GM23338 (cell line): ENCODE data around the gene ADCY7. TPM values are rescaled to one million over a fixed set of nuclear protein-coding genes. Genes with fewer than 3 reads are reported as not detected.

Experiments used
- ATAC-seq: fragments of 200-7000 bp; cut with Tn5 transposase; 3 replicates; pipeline ENCODE4 v1.9.1; 2020
- DNase-seq: peaks from one replicate; pipeline ENCODE4 v3.0.0-alpha.2; 2015; ENCODE audit warnings: low spot score
- H2AFZ ChIP-seq: fragments of 200-600 bp; sonication (generic); 2 replicates; pipeline ENCODE4 v1.8.0; 2016; ENCODE audit warnings: antibody characterized with exemption, mild to moderate bottlenecking, moderate library complexity
- H3F3A ChIP-seq: fragments of 200-600 bp; sonication (generic); replicated peaks from 2 replicates; pipeline ENCODE4 v1.8.0; 2017; ENCODE audit warnings: antibody characterized with exemption, mixed run types, low read depth
- H3K27ac ChIP-seq: fragments of 200-600 bp; sonication (generic); 2 replicates; pipeline ENCODE4 v1.6.1; 2016; ENCODE audit warnings: low read depth
- H3K27me3 ChIP-seq: fragments of 200-600 bp; sonication (generic); 2 replicates; pipeline ENCODE4 v1.8.0; 2016; ENCODE audit warnings: mild to moderate bottlenecking, mixed run types, moderate library complexity; ENCODE audit not compliant: insufficient read depth
- H3K36me3 ChIP-seq: fragments of 200-600 bp; sonication (generic); 2 replicates; pipeline ENCODE4 v1.8.0; 2016; ENCODE audit warnings: mild to moderate bottlenecking; ENCODE audit not compliant: insufficient read depth
- H3K4me1 ChIP-seq: fragments of 200-600 bp; sonication (generic); 2 replicates; pipeline ENCODE4 v1.8.0; 2016; ENCODE audit warnings: mild to moderate bottlenecking, moderate library complexity; ENCODE audit not compliant: insufficient read depth
- H3K4me2 ChIP-seq: fragments of 200-600 bp; sonication (generic); 2 replicates; pipeline ENCODE4 v1.7.1; 2017; ENCODE audit warnings: mixed run types
- H3K4me3 ChIP-seq: fragments of 200-600 bp; sonication (generic); 2 replicates; pipeline ENCODE4 v1.6.1; 2016; ENCODE audit warnings: mixed run types
- H3K79me2 ChIP-seq: fragments of 200-600 bp; sonication (generic); replicated peaks from 2 replicates; pipeline ENCODE4 v1.8.0; 2017; ENCODE audit warnings: mild to moderate bottlenecking; ENCODE audit not compliant: insufficient read depth
- H3K9me2 ChIP-seq: fragments of 200-600 bp; sonication (generic); 2 replicates; pipeline ENCODE4 v1.8.0; 2017; ENCODE audit not compliant: insufficient read depth
- H4K20me1 ChIP-seq: fragments of 200-600 bp; sonication (generic); replicated peaks from 2 replicates; pipeline ENCODE4 v1.8.0; 2017; ENCODE audit warnings: mild to moderate bottlenecking; ENCODE audit not compliant: insufficient read depth
- H3K27ac Mint-ChIP-seq: 2 replicates; pipeline ENCODE4 v1.8.0; 2020; ENCODE audit warnings: inconsistent platforms, mild to moderate bottlenecking, moderate library complexity, mixed read lengths
- H3K27me3 Mint-ChIP-seq: 3 replicates; pipeline ENCODE4 v1.8.0; 2022; ENCODE audit warnings: low read depth, mild to moderate bottlenecking, moderate library complexity, mixed read lengths, inconsistent platforms; ENCODE audit not compliant: insufficient read depth, poor library complexity
- H3K36me3 Mint-ChIP-seq: 3 replicates; pipeline ENCODE4 v1.8.0; 2021; ENCODE audit warnings: low read depth, mild to moderate bottlenecking, inconsistent platforms, moderate library complexity, mixed read lengths
- H3K4me1 Mint-ChIP-seq: 3 replicates; pipeline ENCODE4 v1.8.0; 2020; ENCODE audit warnings: mild to moderate bottlenecking, inconsistent platforms, mixed read lengths
- H3K4me3 Mint-ChIP-seq: 3 replicates; pipeline ENCODE4 v1.8.0; 2021; ENCODE audit warnings: moderate library complexity, mild to moderate bottlenecking, inconsistent platforms, mixed read lengths
- H3K9me3 Mint-ChIP-seq: 3 replicates; pipeline ENCODE4 v1.8.0; 2020; ENCODE audit warnings: moderate library complexity, mild to moderate bottlenecking, inconsistent platforms, mixed read lengths
- CREB1 ChIP-seq: fragments of 250-450 bp; sonication (Bioruptor Pico); IDR thresholded peaks from 2 replicates; pipeline ENCODE4 v1.5.0; 2020; ENCODE audit warnings: low read depth, mild to moderate bottlenecking, moderate library complexity
- ETS1 ChIP-seq: IDR thresholded peaks from 2 replicates; pipeline ENCODE4 v1.6.1; 2016; ENCODE audit warnings: antibody characterized with exemption
- EZH2 ChIP-seq: fragments of 200-600 bp; sonication (generic); IDR thresholded peaks from one replicate; pipeline ENCODE4 v1.8.0; 2017; ENCODE audit warnings: antibody characterized with exemption, mild to moderate bottlenecking, low read depth; ENCODE audit not compliant: unreplicated experiment
- EZH2phosphoT487 ChIP-seq: fragments of 200-600 bp; sonication (generic); IDR thresholded peaks from one replicate; pipeline ENCODE4 v1.8.1; 2018; ENCODE audit warnings: antibody characterized with exemption; ENCODE audit not compliant: unreplicated experiment
- JUNB ChIP-seq: IDR thresholded peaks from one replicate; pipeline ENCODE4 v1.6.1; 2016; ENCODE audit warnings: antibody characterized with exemption; ENCODE audit not compliant: unreplicated experiment
- POLR2AphosphoS5 ChIP-seq: IDR thresholded peaks from 2 replicates; pipeline ENCODE4 v1.6.1; 2016; ENCODE audit warnings: antibody characterized with exemption, low read depth
- STAT1 ChIP-seq: IDR thresholded peaks from one replicate; pipeline ENCODE4 v1.6.1; 2016; ENCODE audit warnings: antibody characterized with exemption; ENCODE audit not compliant: unreplicated experiment
- ZNF114 ChIP-seq: fragments of 250-450 bp; sonication (Bioruptor Pico); IDR thresholded peaks from 2 replicates; pipeline ENCODE4 v1.5.0; 2020; ENCODE audit warnings: mild to moderate bottlenecking, moderate library complexity
- ZNF331 ChIP-seq: fragments of 250-450 bp; sonication (Bioruptor Pico); IDR thresholded peaks from 2 replicates; pipeline ENCODE4 v1.5.0; 2020; ENCODE audit warnings: low read depth, mild to moderate bottlenecking, moderate library complexity
- ZNF462 ChIP-seq: fragments of 250-450 bp; sonication (Bioruptor Pico); IDR thresholded peaks from 2 replicates; pipeline ENCODE4 v1.5.0; 2020; ENCODE audit warnings: mild to moderate bottlenecking, moderate library complexity
- polyA plus RNA-seq: library from polyadenylated mRNA; unstranded; fragments of >200 nt; fragmentation: Nextera tagmentation; extraction: Ambion mirVana; gene quantifications from 2 replicates; pipeline ENCODE4 v1.2.1, GENCODE V29; 2016
- total RNA-seq: library from RNA; depleted of rRNA; stranded (reverse); fragments of >200 nt; shearing (Covaris generic); gene quantifications from 2 replicates; pipeline ENCODE4 v1.2.3, GENCODE V29; 2014

ADCY7 gene
- total and polyA plus RNA-seq, 2 experiments from 2014 or later = 2.4 to 10.5 TPM

- TF ChIP-seq ZNF331 (no peak), EZH2 (no peak), ZNF114 (CRISPR knock-in tag) (no peak), EZH2phosphoT487 (no peak), CREB1 (no peak), ETS1 (no peak)
Observed at GRCh38 chr16:50313596-50314478, 47.5 kb downstream of the ADCY7 start (continued).

- Mint-ChIP-seq H3K27ac (no peak overlapping the region), H3K27me3 (peaks cover 14% of the 10 kb centered on the region), H3K4me1 (no peaks in the 10 kb centered on the region), H3K4me3 (no peak overlapping the region), H3K9me3 (no peaks in the 10 kb centered on the region), H3K36me3 (peaks cover 34% of the 10 kb centered on the region)
- H3K9me2 ChIP-seq = no peaks in the 10 kb centered on the region
- no peak overlapping the region for H3K27ac ChIP-seq
- peaks cover 28% of the 10 kb centered on the region for H3K36me3 ChIP-seq
- H3K4me3 ChIP-seq = no peak overlapping the region
- H4K20me1 ChIP-seq = 0 out of 2 replicates have a peak, but pooled peaks cover 4% of the 10 kb centered on the region
- no peak for DNase-seq
- no peaks in the 10 kb centered on the region for H3K79me2 ChIP-seq
- TF ChIP-seq POLR2AphosphoS5 (no peak), JUNB (no peak), STAT1 (no peak), EZH2phosphoT487 (no peak), ZNF462 (CRISPR knock-in tag) (no peak), CREB1 (no peak)
- H3F3A ChIP-seq = no peaks in the 10 kb centered on the region
- H3K27me3 ChIP-seq = no peaks in the 10 kb centered on the region
- H2AFZ ChIP-seq = no peak overlapping the region
- H3K4me2 ChIP-seq = no peak overlapping the region
- ATAC-seq = no peak
- no peaks in the 10 kb centered on the region for H3K4me1 ChIP-seq
Observed at GRCh38 chr16:50314665-50315064, 48.3 kb downstream of the ADCY7 start.
